ENCODE measurements around the gene CACNB4. TPM values are rescaled to one million over a fixed set of nuclear protein-coding genes. Genes with fewer than 3 reads are reported as not detected.
"Not testable (repeated sequence)": the region's sequence is repeated elsewhere in the genome, so short reads cannot be mapped to it uniquely, and the experiment has no call there.

CACNB4 gene
- total RNA-seq, 1 donor = 0.54 TPM

- DNase-seq (ENCODE audit: low read depth in 2 of 3, low spot score in 2 of 3) = no peak
Observed at GRCh38 chr2:151952691-151953456, 146.0 kb downstream of the CACNB4 start.

GRCh38 chr2:151947813-151948165 is 151.1 kb downstream of the CACNB4 start:
- peak in 2 of 3 donors; percentile 72 to 83 for DNase-seq (ENCODE audit: low read depth in 2 of 3, low spot score in 2 of 3)

- DNase-seq (ENCODE audit: low read depth in 2 of 3, low spot score in 2 of 3) = peak in 2 of 3 donors; percentile 69 to 85
Observed at GRCh38 chr2:151946899-151947812, 151.7 kb downstream of the CACNB4 start.

- DNase-seq (ENCODE audit: low read depth in 2 of 3, low spot score in 2 of 3) = no peak
Observed at GRCh38 chr2:151946250-151946884, 152.5 kb downstream of the CACNB4 start.

- DNase-seq (ENCODE audit: low read depth in 2 of 3, low spot score in 2 of 3) = no peak
Observed at GRCh38 chr2:151945602-151946001, 153.2 kb downstream of the CACNB4 start.

GRCh38 chr2:151945186-151945585 is 153.7 kb downstream of the CACNB4 start:
- DNase-seq (ENCODE audit: low read depth in 2 of 3, low spot score in 2 of 3) = no peak

GRCh38 chr2:151943461-151943860 is 155.4 kb downstream of the CACNB4 start:
- DNase-seq (ENCODE audit: low read depth in 2 of 3, low spot score in 2 of 3) = no peak

GRCh38 chr2:151942540-151943205 is 156.2 kb downstream of the CACNB4 start:
- not testable (repeated sequence) for DNase-seq (ENCODE audit: low read depth in 2 of 3, low spot score in 2 of 3)

- no peak for DNase-seq (ENCODE audit: low read depth in 2 of 3, low spot score in 2 of 3)
Observed at GRCh38 chr2:151937966-151938365, 160.9 kb downstream of the CACNB4 start.

GRCh38 chr2:151936626-151937025 is 162.2 kb downstream of the CACNB4 start:
- DNase-seq (ENCODE audit: low read depth in 2 of 3, low spot score in 2 of 3) = no peak

GRCh38 chr2:151933266-151933804 is 165.5 kb downstream of the CACNB4 start:
- DNase-seq (ENCODE audit: low read depth in 2 of 3, low spot score in 2 of 3) = no peak

GRCh38 chr2:151931756-151932155 is 167.1 kb downstream of the CACNB4 start:
- no peak for DNase-seq (ENCODE audit: low read depth in 2 of 3, low spot score in 2 of 3)

- DNase-seq (ENCODE audit: low read depth in 2 of 3, low spot score in 2 of 3) = no peak
Observed at GRCh38 chr2:151931030-151931611, 167.7 kb downstream of the CACNB4 start.

- no peak for DNase-seq (ENCODE audit: low read depth in 2 of 3, low spot score in 2 of 3)
Observed at GRCh38 chr2:151930042-151930441, 168.8 kb downstream of the CACNB4 start.

- no peak for DNase-seq (ENCODE audit: low read depth in 2 of 3, low spot score in 2 of 3)
Observed at GRCh38 chr2:151928380-151928779, 170.5 kb downstream of the CACNB4 start.

- DNase-seq (ENCODE audit: low read depth in 2 of 3, low spot score in 2 of 3) = no peak
Observed at GRCh38 chr2:151927501-151928221, 171.2 kb downstream of the CACNB4 start.

GRCh38 chr2:151922845-151923666 is 175.8 kb downstream of the CACNB4 start:
- peak in 2 of 3 donors; percentile 61 to 73 for DNase-seq (ENCODE audit: low read depth in 2 of 3, low spot score in 2 of 3)

GRCh38 chr2:151919786-151920185 is 179.1 kb downstream of the CACNB4 start:
- DNase-seq (ENCODE audit: low read depth in 2 of 3, low spot score in 2 of 3) = no peak

Data from hematopoietic multipotent progenitor cell (in vitro differentiated cells).